Stimulated activated CD8-positive, alpha-beta memory T cell treated with anti-CD3 and anti-CD28 coated beads, Interleukin-4, amount 100 ng/mL, for 48 hours (primary cell): ENCODE data around the gene ETV6.

Experiments
- DNase-seq: peaks from one replicate; pipeline ENCODE4 v3.0.0-alpha.2; 2020

ETV6 gene

GRCh38 chr12:11722578-11723138 lies 73.2 kb downstream of the ETV6 start:
- DNase-seq, result no peak

- no peak for DNase-seq
Measured at GRCh38 chr12:11723993-11724392, 74.5 kb downstream of the ETV6 start.

DNA sequence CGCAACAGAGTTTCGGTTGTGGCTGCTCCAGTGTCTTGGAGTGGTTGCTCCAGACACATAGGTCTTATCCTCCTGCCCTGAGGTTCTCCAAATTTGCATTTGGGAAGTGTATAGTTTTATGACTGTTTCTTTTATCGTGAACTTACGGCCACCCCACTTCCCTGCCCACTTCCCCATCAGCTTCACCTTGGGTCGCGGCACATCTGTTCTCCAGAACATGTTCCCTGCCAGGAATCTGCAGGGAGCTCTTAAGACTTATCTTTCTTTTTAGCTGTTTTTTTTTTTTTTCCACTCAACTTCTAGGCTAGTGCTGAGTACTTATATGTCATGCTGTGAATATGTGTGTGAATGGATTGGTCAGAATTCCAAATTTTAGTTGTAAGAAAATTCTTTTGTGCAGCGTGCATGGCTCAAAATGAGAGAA lies 75.4 kb downstream of the ETV6 start:
- DNase-seq, result no peak

GRCh38 chr12:11725686-11726085 lies 76.2 kb downstream of the ETV6 start:
- no peak for DNase-seq

DNA sequence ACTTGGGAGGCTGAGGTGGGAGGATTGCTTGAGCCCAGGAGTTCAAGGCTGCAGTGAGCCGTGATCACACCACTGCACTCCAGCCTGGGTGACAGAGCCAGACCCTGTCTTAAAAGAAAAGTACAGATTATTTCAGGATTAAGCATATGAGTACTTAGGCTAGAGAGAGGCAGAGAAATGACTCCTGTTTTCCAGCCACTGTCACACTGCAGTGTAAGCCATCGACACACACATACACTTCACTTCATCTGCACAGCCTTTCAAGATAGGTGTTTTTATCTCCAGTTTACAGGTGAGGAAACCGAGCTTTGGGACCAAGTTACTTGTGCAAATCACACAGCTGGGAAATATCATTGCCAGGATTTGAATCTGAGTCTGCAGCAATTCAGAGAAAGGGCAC lies 77.2 kb downstream of the ETV6 start:
- DNase-seq, result no peak

DNA sequence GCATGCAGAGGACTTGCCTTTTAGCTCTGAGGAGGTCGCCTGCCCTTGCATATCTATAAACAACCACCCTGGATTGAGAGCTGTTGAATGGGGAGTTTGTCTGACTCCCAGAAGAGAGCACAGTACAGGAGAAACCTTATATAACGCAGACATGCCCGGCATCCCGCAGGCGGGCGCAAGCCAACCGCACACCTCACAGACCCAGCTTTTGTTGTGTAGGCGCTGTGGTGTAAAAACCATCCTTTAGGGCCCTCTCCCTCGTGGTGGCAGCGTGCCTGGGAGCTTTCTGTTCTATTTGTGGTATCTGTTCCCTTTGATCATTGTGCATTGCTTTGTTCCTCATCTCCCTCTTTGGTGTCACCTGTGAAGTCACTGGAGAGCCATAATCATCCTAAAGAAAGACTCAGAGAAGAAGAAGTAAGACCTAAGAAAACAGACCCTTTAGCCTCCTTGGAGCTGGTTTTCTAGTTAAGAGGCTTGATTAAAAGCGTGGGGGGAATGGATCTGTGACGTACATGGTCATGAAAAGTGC lies 77.7 kb downstream of the ETV6 start:
- peak; percentile 70 for DNase-seq

DNA sequence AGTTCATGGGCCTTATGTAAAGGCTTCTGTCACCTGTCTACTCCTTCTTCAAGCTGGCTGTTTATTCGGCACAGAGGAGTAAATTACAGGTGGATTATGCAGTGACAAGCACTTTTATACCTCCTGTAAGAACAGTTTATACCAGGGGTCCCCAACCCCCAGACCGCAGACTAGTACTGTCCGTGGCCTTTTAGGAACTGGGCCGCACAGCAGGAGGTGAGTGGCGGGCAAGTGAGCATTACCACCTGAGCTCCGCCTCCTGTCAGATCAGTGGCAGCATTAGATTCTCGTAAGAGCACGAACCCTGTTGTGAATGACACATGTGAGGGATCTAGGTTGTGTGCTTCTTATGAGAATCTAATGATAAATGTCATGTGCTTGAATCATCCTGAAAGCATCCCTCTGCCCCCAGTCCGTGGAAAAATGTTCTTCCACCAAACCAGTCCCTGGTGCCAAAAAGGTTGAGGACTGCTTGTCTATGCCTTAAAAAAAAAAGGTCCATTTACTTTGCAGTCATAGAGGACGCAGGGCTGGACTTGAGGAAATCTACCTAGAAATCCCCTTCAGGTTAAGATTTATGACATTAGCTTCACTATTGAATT lies 78.8 kb downstream of the ETV6 start:
- no peak for DNase-seq

GRCh38 chr12:11729008-11729407 lies 79.5 kb downstream of the ETV6 start:
- no peak for DNase-seq

DNA sequence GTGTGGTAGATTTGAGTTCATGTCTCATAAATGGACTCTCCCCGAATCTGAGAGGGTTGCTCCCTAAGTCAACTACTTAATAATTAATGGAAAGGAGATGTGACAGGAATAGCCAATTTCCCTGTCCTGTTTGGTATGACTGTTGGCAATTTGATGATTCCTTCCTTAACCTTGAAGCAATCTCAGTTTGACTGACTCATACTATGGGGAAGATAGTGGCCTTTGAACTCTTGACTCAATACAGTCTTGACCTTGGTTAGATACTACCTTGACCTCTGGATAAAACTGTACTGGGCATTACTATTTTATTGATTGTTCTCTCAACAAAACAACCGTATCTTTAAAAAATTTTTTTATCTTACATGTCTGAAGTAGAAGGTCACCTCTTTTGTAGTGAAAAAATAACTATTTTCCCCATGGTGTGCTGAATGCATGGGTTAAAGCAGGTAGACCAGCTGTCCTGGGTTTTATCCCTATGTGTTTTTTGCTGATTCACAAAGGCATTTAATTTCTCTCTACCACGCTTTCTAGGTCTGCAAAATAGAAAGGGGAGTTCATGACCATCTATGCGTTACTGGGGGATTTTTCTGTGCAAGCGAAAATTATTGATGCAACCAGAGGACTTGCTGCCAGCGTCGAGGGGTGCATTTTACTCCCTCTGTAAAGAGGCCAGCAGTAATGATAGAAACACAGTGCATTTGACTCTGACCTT lies 80.1 kb downstream of the ETV6 start:
- DNase-seq, result no peak

GRCh38 chr12:11730299-11731041 lies 81.0 kb downstream of the ETV6 start:
- DNase-seq, result no peak

GRCh38 chr12:11731042-11731357 lies 81.5 kb downstream of the ETV6 start:
- no peak for DNase-seq

DNA sequence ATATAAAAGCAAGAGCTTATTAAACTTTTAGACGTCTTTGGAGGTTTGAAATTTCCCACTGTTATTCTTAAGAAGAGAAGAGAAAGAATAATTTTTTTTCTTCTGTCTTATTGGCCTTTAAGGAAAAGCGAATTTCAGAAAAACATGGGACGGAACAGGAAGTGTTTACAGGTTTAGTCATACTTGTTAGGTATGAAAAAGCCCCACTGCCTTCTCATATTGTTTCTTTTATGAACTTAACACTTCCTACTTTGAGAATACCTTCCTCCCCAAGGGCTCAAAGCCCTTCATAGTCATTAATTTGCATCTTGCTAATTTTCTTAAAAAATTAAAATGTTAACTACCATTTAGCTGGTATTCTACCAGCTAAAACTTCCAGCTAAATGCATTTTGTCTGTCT lies 82.0 kb downstream of the ETV6 start:
- no peak for DNase-seq

DNA sequence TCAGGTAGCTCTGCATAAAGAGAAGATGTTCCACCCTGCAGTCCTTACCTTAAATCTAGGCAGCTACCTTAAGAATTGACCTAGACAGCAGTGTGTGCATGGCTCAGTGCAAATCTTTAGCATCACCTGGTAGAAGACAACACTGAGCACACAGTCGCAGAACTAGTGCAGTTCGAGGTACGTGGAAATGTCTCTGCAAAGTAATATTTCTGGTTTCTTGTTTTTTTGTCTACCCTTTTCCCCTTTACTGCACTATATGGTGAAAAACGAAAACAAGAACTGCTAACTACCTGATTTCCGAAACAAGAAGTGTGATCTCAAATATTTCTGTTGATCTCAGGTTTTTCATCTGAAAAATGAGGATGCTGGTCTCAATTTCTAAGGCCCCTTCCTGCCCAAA lies 82.5 kb downstream of the ETV6 start:
- no peak for DNase-seq

DNA sequence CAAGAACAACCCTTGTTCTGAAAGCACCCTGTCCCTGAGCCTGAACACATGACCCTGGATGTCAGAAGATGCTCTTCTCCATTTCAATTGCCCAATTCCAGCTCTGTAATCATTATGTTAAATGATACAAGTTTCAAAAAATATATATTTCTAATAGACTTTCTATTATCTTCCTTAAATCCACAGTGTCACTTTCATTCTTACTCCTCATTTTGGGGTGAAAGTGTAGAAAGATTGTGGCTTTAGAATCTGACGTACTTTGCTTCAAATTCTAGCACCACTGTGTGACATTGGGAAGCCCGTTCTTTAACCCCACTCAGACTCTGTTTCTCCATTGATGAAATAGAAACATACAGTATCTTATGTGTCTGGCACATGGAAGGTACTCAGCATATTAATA lies 83.2 kb downstream of the ETV6 start:
- no peak for DNase-seq

- no peak for DNase-seq
Measured at GRCh38 chr12:11734580-11735180, 85.2 kb downstream of the ETV6 start.

- DNase-seq, result no peak
Measured at GRCh38 chr12:11738450-11738849, 89.0 kb downstream of the ETV6 start.

DNA sequence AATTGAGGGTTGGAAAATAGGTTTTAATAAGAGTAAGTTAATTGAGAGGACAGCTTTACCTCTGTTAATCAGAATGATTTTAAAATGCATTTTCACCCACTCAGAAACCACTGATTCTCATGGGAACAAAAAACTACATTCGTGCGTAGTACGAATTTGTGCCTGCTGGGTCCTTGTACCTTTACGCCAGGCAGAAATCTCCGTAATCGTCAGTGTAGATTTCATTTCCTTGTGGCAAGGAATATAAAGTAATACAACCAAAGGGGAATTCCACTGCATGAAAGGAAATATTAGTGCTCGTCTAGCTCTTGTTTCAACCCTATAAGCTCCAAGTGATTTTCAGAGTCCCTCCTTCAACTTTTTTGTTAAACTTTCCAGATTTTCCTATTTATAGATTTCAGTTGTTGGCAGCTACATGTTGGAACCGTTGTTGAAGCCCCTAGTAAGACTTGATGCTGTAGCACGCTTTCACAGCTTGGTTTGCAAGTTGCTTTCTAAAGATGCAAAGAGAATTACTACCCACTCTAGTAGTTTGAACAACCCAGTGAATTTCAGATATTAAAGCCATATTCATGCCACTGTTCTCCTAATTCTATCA lies 90.6 kb downstream of the ETV6 start:
- no peak for DNase-seq

GRCh38 chr12:11741434-11742092 lies 92.1 kb downstream of the ETV6 start:
- DNase-seq, result no peak

DNA sequence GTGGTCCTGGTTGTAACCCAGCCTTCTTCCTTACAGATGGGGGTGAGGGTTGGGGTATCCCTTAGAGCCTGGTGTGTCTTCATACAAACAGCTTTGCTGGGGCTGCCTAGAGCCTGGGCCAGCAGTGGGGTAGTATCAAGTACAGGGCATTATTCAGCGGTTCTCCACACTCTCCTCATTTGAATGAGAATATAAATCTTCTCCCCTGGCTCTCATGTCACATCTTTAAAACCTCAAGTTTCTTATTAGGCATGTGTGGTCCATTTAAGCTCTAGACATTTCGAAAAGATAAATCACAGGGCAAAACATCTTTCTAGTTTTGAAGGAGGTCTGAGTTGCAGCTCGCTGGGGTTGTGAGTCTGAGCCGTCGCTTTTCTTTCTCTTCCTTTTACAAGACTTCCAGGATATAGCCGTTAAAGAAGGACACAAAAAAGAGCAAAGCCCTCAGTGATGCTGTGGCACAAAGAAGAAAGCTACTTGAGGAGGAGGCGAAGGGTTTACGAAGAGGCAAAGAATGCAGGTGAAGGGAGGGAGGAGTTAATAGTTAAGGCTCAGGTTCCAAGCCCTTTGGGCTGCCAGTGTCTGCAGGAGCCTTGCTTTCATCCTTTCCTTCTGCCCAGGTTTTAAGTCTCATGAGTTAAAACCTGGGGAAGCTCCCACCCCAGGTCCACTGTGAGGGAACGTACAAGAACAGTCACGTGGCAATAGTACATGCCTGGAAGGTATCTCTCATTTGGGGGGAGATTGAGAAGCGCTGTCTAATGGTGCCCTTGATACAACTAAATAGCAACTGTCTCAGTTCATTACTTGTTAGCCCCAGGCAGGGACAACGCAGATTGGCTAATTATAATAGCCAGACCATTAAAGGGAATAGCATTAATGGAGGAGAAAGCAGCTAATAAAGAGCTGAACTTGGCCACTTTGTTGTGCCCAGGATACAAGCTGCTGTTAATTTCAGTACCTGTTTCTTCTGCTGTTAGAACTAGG lies 94.2 kb downstream of the ETV6 start:
- DNase-seq, result no peak

DNA sequence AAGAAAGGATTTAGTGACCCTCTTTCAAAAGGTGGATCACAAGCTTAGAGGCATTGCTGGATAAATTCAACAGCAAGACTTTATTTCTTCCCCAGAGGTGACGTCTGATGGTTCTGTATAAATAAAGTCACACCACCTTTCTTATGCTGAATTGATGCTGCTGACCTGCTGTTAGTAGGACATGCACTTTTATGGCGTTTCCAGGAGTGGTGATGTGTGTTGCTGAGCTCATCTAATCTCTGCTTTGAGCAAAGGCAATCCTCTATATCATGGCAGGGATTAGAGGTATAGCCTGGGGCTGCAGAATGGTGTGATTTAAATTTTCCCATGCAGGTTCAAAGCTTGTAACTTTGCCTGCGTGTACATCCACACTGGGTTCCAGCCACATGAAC lies 94.9 kb downstream of the ETV6 start:
- DNase-seq, result no peak

DNA sequence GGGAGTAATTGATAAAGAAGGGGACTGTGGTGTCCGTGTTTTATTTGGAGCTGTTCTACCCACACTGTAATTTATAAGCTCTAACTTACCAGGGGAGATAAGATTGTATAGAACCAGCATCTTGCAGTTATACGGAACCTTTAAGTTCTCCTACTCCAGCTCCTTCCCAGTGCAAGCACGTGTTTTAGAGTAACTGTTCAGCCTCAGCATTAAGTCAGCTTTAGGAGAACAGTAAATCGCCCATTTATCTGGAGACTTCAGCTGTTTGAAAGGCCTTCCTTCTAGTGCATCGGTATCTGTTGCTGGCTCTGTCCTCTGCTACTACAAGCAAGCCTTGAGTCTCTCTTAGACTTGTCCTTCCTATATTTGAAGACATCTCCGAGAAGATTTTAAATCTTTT lies 95.6 kb downstream of the ETV6 start:
- no peak for DNase-seq
